Activated CD4-positive, alpha-beta T cell treated with anti-CD3 and anti-CD28 coated beads for 4 hours (primary cell): ENCODE data around the gene TBC1D5.
"Not testable (repeated sequence)": the region's sequence is repeated elsewhere in the genome, so short reads cannot be mapped to it uniquely, and the experiment has no call there.

Source experiments
- DNase-seq, 2 donors: peaks; one replicate each; pipeline ENCODE4 v3.0.0-alpha.2; 2020

TBC1D5 gene

DNA sequence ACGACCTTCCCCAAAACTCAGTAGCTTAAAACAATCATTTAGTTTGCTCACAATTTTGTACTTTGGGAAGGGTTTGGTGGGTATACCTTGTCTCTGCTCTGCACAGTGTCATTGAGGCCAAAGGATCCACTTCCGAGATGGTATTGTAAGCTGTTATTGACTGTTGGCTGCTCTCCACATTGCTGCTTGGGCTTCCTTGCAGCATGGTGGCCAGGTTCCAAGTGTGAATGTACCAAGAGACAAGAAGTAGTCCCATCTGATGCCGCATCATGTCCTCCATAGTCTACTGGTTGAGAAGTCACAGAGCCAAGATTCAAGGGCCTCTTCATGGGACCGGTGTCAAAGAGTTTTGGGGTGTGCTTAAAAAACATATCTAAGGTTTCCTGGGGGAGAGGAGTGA, 589.2 kb downstream of the TBC1D5 start:
- no peak for DNase-seq

DNA sequence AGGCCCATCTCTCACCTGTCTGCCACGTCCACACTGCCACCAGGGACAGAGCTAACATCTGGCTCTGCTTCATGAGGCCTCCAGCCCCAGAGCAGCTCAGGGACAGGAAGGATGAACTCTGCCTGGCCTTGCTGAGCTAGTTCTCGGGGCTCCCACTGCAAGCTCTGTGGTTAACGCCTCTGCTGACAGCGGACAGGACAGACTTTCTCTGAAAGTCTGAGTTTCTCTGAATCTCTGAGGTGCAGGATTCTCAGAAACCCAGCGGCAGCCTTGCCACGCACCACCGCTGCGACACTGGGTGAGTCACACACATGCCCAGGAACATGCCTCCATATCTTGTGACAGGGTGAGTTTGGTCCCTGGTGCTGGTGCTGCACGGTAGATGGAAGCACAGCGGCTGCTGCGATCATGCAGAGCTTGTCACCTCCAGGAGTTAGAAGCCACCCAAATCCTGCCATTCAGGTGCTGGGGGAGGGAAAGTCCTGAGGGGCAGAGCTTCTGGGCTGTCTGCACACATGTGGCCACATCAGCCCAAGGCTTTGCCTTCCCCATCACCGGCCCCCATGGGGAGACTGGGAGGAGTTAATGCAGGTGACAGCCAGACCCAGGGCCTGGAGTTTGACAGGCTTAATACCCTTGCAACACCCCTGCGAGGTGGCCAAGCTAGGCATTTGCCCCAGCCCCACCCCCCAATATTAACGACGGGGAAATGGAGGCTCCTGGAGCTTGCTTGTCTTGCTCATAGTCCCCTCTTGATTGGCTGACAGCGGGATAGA, 590.6 kb downstream of the TBC1D5 start:
- peak; percentile 82 for DNase-seq

DNA sequence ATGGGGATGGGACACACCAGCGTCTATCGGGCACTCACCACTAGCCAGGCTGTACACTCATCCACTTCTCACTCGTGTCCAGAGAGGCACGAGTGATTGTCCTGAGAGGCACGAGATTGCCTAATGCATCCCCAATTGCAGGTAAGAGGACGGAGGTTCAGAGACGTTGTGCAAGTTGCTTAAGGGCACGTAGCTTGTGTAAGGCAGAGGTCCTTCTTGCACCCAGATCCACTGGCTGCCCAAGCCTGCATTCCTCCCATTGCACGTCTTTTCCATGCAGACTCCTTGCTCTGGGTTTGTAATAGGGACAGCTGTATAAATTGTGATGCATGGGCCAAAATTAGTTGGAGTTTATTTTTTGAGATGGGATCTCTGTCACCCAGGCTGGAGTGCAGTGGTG, 593.4 kb downstream of the TBC1D5 start:
- no peak for DNase-seq

DNA sequence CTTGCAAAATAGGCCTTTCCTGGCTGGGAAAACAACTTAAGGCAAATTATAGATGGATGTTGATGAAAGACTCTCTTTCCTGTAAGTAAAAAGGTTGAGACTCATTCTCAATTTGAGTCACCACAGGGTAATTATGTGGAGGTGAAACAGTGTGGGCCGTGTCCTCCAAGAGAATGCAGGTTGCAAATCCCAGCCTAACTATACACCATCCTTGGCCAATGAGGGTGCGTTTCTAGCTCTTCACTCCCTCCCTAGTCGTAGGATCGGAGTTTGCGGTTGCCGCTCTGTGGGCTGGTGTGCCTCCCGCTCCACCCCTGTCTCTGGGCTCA, 597.8 kb downstream of the TBC1D5 start:
- no peak for DNase-seq

DNA sequence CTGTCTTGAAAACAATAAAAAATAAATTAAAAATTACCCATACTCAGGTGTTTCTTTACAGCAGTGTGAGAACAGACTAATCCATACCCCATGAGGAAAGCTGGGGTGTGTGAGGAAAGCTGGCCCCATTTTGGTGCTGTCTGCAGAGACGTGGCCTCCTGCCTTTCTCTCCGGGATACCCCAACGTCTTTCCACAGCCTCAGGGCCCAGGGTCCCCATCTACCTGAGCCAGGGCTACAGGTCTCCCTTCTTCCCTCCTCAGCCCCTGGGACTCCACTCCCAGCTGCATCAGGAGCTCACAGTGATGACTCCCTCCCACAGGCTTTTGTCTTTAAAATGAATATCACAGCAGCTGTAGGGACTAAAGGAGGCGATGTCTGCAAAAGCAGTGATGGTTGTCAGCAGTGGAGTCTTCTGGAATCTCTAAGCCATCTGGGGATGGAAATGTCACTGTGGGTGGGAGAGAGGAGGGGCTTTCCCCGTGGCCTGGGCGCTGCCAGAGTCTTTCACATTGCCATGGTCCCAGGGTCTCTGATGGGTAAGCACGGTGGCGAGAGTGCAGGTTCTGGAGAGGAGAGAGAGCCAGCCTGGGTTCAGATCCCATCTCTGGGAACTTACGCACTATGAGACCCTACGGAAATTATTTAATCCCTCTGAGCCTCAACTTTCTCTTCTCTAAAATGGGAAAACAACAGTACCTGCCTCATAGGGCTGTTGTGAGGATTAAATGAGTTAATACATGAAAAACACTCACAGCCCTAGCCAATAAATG, 598.4 kb downstream of the TBC1D5 start:
- no peak for DNase-seq

DNA sequence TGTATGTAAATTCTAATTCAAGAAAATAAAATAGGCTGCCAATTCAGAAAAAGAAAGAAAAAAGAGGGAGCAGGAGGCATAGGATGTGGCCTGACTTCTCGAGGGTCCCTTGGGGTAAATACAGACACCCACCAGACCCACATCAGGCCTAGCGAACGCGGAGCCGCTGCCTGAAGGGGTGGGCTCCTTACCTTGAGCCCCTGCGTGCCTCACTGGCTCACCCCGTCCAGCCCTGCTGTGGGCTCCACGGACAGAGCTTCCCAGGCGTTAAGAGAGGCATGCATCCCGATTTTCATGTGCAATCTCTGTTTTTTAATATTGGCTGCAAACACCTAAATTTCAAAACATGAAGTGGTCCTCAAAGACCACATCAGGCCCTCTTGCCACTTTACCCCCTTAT, 599.9 kb downstream of the TBC1D5 start:
- DNase-seq: no peak

DNA sequence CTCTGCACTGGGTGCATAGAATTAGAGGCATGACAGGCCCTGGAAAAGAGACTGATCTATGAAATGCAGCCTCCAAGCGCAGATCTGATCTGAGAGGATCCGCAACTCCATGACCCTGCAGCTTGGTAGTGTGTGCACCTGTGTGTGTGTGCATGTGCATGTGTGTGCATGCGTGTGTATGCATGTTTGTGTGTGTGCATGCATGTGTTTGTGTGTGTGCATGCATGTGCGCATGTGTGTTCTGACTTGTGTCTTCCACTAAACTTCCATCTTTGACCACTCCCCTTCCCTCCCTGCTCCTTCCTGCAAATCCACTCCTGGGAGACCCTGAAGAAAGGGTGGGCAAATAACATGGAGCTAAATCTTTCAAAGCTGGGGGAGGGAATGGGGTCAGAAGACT, 600.7 kb downstream of the TBC1D5 start:
- no peak for DNase-seq

DNA sequence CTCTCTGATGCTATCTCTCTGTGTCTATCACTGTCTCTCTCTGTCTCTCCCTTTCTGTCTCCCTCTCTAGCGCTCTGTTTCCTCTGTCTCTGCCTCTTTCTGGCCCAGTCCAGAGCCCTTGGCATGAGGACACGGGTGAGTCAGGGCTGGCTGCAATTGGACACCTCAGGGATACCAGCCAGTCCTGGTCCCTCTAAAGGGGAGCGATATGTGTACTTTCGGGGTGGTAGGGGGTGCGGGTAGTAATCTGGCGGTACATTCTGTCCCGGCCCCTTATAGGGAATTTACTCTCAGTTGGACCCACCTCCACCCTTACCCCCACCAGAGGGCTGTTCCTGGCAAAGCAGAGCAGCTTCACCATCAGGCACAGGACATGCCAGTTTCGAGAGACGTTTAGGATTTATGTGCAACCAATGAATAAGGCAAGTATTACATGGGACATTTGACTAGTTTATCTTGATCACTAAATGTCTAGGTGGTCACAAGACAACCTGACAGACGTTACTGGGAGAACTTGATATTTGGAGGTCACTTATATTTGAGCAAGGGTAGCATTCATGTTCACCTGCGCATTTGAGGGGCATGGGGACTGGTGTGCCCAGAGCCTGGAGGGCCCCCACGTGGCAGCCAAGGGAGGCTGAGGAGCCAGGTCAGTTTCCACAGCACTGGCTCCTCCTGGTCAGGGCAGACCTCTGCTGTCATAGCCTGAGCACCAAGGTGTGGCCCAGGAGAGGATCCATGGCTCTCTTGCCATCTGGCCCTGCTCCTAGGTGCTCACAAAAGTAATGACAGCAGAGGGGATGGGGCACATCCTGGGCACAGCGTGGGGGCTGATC, 601.5 kb downstream of the TBC1D5 start:
- no peak for DNase-seq

DNA sequence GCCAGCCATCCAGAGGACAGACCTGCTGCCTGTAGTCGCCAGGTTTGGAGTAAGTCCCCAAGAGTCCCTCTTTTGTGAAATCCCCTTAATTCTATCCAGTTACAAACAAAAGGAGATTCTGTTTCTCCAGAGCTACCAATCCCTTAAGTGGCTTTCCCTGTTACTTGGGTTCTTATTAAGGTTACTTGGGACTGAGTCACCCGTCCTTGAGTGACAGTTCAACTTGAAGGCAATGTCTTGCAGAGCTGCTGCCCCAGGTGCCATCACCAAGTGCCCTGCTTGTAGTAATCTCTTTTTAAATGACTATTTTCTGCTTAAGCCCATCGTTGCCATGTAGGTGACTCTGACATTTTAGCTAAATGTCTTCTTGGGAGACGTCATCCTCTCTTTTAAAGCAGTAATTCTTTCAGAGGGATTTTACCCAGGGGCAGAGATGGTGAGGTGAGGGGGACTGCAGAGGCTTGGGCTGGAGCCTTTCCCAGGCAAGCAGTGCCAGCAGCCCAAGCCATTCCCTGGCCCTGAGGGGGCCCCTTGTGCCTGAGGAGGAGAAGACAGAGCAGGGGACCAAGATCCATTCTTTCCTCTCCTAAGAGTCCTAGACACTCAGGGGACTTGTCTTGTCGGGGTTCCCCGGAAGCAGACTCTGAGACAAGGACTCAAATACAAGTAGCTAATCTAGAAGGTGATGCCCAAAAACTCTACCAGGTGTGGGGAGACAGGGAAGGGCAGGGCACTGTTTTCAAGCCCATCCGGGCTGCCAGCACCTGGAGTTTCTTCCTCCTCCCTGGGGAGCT, 604.0 kb downstream of the TBC1D5 start:
- DNase-seq: no peak

DNA sequence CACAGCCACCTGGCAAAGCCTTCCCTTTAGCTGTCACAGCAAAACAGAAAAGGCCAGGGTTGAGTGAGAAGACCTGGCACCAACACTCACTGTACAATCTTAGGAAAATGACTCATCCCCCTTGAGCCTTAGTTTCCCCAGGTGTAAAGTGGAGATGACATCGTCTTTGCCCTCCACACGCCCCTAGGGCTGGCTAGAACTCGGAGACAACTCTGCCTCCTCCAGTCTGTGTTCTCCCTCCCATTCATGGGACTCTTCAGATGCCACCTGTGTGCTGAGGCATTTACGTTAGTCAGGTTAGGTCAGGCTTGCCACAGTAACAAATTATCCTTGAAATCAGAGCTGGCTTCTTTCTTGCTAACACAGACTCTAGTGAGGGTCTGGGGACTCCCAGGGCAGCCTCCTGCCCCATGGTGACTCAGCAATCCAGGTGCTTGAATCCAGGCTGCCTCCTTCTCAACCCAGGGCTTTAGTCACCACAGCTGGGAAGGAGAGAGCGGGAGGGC, 605.1 kb downstream of the TBC1D5 start:
- no peak for DNase-seq

DNA sequence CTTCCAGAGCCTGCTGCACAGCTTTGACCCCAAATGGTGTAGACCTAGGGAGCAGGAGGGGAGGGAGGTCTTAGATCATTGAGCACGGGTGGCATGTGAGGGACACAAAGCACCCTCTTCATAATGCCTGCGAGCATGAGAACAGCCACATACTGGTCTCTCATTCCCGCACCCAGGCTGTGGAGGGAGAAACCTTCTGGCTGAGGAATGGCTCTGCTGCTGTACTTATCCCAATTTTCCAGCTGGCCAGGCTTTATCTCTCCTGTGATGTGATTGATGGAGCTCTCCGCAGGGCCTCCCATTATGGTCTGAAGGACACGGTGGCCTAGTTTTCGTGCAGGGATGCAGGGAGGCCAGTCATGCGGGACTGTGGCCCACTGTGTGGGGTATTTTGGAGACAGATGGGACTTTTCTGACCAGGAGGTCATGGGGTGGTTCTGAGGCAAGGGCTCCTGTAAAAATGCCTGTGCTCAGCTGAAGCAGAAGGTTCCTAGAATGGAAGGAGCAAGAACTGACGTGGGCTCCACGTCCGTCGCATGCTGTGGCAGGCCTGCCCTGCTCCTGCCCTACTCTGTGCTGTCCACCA, 606.2 kb downstream of the TBC1D5 start:
- DNase-seq: no peak

DNA sequence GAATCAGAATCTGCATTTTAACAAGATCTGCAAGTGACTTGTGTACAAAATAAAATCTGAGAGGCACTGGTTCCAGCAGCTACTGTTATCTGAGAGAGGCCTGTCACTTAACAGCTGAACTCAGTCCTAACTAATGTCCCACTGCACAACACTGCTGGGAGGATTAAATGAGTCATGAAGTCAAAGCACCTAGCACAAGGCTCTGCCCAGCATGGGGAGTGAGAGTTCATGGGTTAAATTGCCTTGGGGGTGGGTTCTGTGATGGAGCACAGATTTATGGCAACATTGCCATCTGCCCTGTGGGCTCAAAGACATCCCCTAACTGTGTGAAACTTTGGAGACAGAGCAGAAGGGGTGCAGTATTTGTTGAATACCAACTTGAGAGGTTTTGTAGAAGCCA, 606.7 kb downstream of the TBC1D5 start:
- DNase-seq: no peak

DNA sequence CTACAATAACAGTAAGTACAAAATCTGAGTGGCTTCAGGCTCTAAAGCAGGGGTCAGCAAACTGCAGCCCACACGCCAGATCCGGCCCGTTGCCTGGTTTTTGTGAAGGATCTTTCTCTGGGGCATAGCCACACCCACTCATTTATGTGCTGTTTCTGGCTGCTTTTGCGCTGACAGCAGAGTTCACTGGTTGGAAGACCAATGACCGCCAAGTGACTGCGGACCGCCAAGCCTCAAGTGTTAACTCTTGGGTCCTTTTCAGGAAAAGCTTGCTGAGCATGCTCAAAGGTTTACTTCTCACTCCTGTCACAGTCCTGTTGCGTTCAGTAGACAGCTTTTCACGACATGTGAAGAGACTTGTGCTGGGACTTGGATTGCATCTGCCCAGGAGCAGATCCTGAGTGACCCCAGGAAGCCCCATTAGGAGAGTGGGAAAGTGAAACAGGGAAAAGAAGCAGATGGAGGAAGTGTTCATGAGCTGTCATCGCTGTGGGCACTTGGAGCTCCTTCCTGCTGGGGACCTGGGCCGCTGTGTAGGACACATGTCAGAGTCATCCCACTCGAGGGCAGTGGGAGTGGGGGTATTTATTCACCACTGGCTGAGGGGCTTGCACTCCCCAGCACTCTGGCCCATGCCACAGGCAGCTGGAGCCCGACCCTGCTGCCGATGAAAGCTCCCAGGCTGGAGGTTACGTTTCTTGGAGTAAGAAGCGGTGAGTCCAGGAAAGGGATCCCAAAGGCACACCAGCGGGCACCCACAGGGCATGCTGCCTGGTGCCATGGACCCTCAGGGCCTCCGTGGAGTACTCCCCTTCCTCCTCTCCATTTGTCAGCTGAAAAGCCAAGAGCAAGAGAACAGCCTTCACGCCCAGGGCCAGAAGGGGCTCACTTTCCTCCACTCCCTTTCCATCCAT, 608.5 kb downstream of the TBC1D5 start:
- DNase-seq: no peak

DNA sequence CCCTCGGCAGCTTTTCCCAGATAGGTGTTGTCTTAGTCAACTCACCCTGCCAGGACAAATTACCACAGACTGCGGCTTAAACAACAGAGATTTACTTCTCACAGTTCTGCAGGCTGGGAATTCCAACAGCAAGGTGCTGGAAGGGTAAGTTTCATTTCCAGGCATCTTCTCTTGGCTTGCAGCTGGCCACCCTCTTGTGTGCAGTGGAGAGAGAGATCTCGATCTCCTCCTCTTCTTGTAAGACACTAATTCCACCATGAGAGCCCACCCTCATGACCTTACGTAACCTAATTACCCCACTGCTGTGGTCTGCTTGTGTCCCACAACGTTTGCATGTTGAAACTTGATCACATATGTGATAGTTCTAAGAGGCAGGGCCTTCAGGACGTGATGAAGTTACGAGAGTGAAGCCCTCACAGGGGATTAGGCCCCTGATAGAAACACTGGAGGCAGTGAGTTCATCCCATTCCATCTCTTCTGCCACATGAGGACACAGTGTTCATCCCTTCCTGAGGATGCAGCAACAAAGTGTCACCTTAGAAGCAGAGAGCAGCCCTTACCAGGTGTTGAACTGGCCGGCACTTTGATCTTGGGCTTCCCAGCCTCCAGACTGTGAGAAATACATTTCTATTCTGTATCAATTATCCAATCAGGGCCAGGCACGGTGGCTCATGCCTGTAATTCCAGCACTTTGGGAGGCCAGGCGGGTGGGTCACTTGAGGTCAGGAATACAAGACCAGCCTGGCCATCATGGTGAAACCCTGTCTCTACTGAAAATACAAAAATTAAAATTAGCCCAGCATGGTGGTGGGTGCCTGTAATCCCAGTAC, 609.9 kb downstream of the TBC1D5 start:
- DNase-seq: no peak

DNA sequence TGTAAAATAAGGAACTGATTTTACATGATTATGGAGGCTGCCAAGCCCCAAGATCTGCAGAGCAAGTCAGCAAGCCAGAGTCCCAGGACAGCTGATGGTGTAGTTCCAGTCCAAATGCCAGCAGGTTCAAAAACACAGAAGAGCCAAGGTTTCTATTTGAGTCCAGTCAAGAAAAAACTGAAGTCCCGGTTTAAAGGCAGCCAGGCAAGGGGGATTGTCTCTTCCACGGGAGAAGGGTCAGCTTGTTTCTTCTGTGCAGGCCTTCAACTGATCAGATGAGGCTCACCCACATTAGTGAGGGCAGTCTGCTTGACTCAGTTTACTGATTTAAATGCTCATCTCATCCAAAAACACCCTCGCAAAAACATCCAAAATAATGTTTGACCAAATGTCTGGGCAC, 611.5 kb downstream of the TBC1D5 start:
- no peak for DNase-seq

DNA sequence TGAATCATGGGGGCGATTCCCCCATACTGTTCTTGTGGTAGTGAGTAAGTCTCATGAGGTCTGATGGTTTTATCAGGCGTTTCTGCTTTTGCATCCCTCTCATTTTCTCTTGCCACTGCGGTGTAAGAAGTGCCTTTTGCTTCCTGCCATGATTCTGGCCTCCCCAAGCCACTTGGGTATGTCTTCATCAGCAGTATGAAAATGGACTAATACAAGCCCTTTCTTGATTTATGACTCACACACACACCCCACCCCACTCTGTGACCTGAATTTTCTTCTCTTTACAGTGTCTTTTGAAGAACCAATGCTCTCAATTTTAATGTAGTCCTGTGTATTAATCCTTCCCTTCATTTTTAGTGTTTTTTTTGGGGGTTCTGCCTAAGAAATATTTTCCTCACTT, 612.9 kb downstream of the TBC1D5 start:
- no peak for DNase-seq

DNA sequence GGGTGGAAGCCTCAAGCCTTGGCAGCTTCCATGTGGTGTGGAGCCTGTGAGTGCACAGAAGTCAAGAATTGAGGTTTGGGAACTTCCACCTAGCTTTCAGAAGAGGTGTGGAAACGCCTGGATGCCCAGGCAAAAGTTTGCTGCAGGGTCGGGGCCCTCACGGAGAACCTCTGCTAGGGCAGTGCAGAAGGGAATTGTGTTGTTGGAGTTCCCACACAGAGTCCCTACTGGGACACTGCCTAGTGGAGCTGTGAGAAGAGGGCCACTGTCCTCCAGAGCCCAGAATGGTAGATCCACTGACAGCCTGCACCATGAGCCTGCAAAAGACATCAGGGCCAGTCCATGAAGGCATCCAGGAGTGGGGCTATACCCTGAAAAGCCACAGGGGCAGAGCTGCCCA, 613.8 kb downstream of the TBC1D5 start:
- not testable (repeated sequence) for DNase-seq

DNA sequence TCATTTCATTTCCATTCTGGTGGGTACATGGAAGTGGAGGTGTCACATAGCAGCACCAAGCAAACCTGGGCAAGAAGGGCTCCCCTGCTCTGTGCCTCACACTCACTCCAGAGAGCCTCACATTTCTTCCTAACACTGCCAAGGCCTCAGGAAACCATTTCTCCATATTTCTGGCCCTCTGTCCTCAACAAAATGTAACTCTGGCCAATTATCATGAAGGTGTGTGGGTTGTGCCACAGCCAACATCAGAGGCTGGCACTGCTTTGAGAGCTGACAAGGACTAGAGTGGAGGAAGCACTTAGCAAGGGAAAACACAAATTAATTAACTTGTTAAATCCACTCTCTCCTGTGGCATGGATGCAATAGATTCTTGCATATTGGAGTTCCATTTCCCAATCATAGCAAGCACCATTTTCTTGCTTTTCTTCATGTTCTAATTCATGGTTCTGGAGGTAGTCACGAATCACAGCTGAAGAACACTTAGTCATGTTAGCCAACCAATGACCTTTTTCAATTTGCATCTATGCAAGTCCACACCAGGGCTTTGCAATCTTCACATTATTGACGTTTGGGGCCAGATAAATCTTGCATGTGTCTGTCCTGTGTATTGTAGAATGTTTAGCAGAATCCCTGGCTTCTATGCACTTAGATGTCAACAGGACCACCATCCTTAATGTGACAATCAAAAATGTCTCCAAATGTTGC, 616.5 kb downstream of the TBC1D5 start:
- DNase-seq: no peak

DNA sequence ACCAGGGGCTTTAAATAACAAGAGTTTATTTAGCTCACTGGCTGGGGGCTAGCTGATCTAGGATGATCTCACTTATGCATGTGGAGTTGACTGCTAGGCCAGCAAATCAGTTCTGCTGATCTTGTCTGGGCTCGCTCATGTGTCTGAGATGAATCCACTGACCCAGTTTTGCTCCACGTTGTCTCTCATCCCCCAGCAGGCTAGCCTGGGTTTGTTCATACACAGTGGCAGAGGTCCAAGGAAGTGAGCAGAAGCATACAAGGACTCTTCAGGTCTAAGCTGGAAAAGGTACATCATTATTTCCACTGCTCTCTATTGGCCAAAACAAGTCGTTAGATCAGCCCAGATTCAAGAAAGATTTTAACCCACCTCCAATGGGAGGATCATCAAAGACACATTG, 619.7 kb downstream of the TBC1D5 start:
- no peak for DNase-seq

DNA sequence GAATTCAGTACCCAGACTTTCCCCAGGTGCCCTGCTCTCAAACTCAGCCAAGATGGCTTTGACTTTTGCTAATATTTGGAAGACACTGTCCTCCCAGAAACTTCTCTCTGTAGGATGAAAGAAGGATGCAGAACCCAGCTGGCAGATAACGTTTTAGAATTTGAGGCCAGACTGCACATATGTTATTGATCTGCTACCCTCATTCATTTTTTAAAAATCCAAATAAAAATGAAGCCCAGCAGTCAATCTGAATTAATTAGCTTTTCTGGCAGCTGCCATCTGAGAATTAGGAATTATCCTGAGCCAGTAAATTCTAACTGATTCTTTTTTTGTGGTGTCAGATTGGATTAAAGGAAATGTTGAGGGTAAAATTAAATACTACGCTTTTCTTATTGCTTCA, 621.1 kb downstream of the TBC1D5 start:
- no peak for DNase-seq
